ENCODE data around the gene IRF1.

IRF1 gene

GRCh38 chr5:132435447-132435846 is 55.1 kb downstream of the IRF1 start:
- no peak for DNase-seq
- TF ChIP-seq CTCF (IDR thresholded peaks at IDR 0.05) = no peak
- Mint-ChIP-seq H3K27ac (no peak overlapping the region), H3K4me1 (peaks cover 32% of the 10 kb centered on the region), H3K36me3 (ENCODE audit: low read depth) (no peaks in the 10 kb centered on the region), H3K27me3 (ENCODE audit: low read depth, poor library complexity) (peaks cover 9% of the 10 kb centered on the region), H3K9me3 (no peaks in the 10 kb centered on the region), H3K4me3 (no peak overlapping the region)

- Mint-ChIP-seq H3K27ac (peak overlapping the region; percentile 1), H3K36me3 (ENCODE audit: low read depth) (no peaks in the 10 kb centered on the region), H3K4me1 (peaks cover 32% of the 10 kb centered on the region), H3K9me3 (no peaks in the 10 kb centered on the region), H3K27me3 (ENCODE audit: low read depth, poor library complexity) (peaks cover 9% of the 10 kb centered on the region), H3K4me3 (no peak overlapping the region)
- no peak for TF ChIP-seq CTCF (IDR thresholded peaks at IDR 0.05)
- no peak for DNase-seq
These were observed 55.9 kb downstream of the IRF1 start for GRCh38 chr5:132434416-132435286.

GRCh38 chr5:132433141-132433540 is 57.4 kb downstream of the IRF1 start:
- Mint-ChIP-seq H3K4me1 (peaks cover 32% of the 10 kb centered on the region), H3K27me3 (ENCODE audit: low read depth, poor library complexity) (peaks cover 9% of the 10 kb centered on the region), H3K4me3 (no peak overlapping the region), H3K9me3 (no peaks in the 10 kb centered on the region), H3K27ac (no peak overlapping the region), H3K36me3 (ENCODE audit: low read depth) (no peaks in the 10 kb centered on the region)
- DNase-seq = no peak
- no peak for TF ChIP-seq CTCF (IDR thresholded peaks at IDR 0.05)

GRCh38 chr5:132431632-132432031 is 58.9 kb downstream of the IRF1 start:
- H3K4me1 Mint-ChIP-seq = peaks cover 30% of the 10 kb centered on the region
- no peak for TF ChIP-seq CTCF (IDR thresholded peaks at IDR 0.05)
- H3K27ac Mint-ChIP-seq = no peak overlapping the region
- DNase-seq = no peak
- no peak overlapping the region for H3K4me3 Mint-ChIP-seq
- H3K36me3 Mint-ChIP-seq (ENCODE audit: low read depth) = no peaks in the 10 kb centered on the region
- no peaks in the 10 kb centered on the region for H3K9me3 Mint-ChIP-seq
- peaks cover 9% of the 10 kb centered on the region for H3K27me3 Mint-ChIP-seq (ENCODE audit: low read depth, poor library complexity)
